Activated CD4-positive, alpha-beta T cell treated with anti-CD3 and anti-CD28 coated beads, Interleukin-2, Interleukin-6, amounts not matched to agents 100 ng/mL and 50 ng/mL, durations not matched to agents 16 hours and 8 hours (primary cell): ENCODE measurements around the gene ATOSA.

Experiments
- DNase-seq: peaks from one replicate; pipeline ENCODE4 v3.0.0-alpha.2; 2020

ATOSA gene

GRCh38 chr15:52645916-52646315 is 33.3 kb downstream of the ATOSA start:
- no peak for DNase-seq

GRCh38 chr15:52642386-52643361 is 36.5 kb downstream of the ATOSA start:
- DNase-seq, result no peak

GRCh38 chr15:52636459-52636858 is 42.7 kb downstream of the ATOSA start:
- no peak for DNase-seq

GRCh38 chr15:52635908-52636307 is 43.3 kb downstream of the ATOSA start:
- DNase-seq, result no peak
